ENCODE results near the gene TIAM1.

- TF ChIP-seq NRF1 (IDR thresholded peaks at IDR 0.05; ENCODE audit: low read depth, low read length) = no peak
- TF ChIP-seq CTCF (IDR thresholded peaks at IDR 0.05; ENCODE audit: control extremely low read depth in 1 of 3, insufficient read depth in 1 of 3, low read depth in 1 of 3, low read length in 3 of 3) = no peak
- no peak for TF ChIP-seq YY1 (IDR thresholded peaks at IDR 0.05; ENCODE audit: low read depth, low read length)
- no peak for TF ChIP-seq GABPA (IDR thresholded peaks at IDR 0.05; ENCODE audit: borderline replicate concordance, insufficient read depth, low read length)
These were observed 153.5 kb downstream of the TIAM1 start for GRCh38 chr21:31190516-31190915.
